HG03280 (cell line): ENCODE results near the gene PRR4.

Experiments
- ATAC-seq: cut with Tn5 transposase; IDR thresholded peaks from one replicate; pipeline ENCODE4 v1.9.1; 2021; ENCODE audit warnings: mild to moderate bottlenecking, moderate library complexity; ENCODE audit not compliant: unreplicated experiment

The PRR4 gene

DNA sequence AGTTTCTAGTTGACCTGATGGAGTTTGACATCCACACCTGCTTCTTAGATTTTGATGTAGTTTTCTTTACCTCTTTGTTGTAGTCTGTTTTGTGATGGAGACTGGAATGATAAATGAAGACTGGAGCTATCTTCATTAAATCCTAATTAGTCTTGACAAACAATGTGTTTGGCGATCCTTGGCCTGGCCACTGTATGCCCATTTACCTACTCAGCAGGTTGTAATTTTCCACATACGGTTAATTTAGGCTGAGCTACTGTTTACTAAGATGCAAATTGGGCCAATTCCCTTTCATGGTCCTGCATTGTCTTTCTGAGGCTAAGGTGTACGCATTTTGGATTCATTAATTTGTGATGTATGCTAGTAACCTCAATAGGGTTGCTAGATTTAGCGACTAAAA lies 46.7 kb downstream of the PRR4 start, which contains the start of gene TAS2R7:
TSS of gene TAS2R7 (minus strand) at position 41 of the 400 bp plus-strand sequence. CDS start 57 bp downstream, outside the sequence.
- no peak for ATAC-seq

- no peak for ATAC-seq
Measured at GRCh38 chr12:10801741-10802140, 47.5 kb downstream of the PRR4 start.
